Esophagus squamous epithelium (tissue), 5 donors: Measurements from ENCODE around the gene MAD1L1. TPM values are rescaled to one million over a fixed set of nuclear protein-coding genes. Genes with fewer than 3 reads are reported as not detected.

Experiments used
- DNase-seq: peaks from one replicate; lab custom pipeline; 2025; lab: John Stamatoyannopoulos, UW
- H3K27ac ChIP-seq, 4 donors: fragments of 200-600 bp; sonication (generic); one replicate each; pipeline ENCODE4 v1.5.1; 2016 to 2019; ENCODE audit warnings: mild to moderate bottlenecking in 1 of 4
- H3K27me3 ChIP-seq, 4 donors: fragments of 200-600 bp; sonication (generic); 1 replicate in 3 of 4; 2 replicates in 1 of 4; pipeline versions ENCODE4 v1.5.1 to v1.6.0; 2017 to 2021; ENCODE audit warnings: antibody characterized with exemption in 1 of 4
- H3K36me3 ChIP-seq, 3 donors: fragments of 200-600 bp; sonication (generic); one replicate each; pipeline ENCODE4 v1.5.1; 2016 to 2019
- H3K4me1 ChIP-seq, 3 donors: fragments of 200-600 bp; sonication (generic); one replicate each; pipeline ENCODE4 v1.5.1; 2017 to 2019
- H3K4me3 ChIP-seq, 4 donors: fragments of 200-600 bp; sonication (generic); 1 replicate in 3 of 4; 2 replicates in 1 of 4; pipeline ENCODE4 v1.5.1; 2016 to 2019; ENCODE audit warnings: mild to moderate bottlenecking in 2 of 4, moderate library complexity in 1 of 4
- H3K9me3 ChIP-seq, 3 donors: fragments of 200-600 bp; sonication (generic); one replicate each; pipeline ENCODE4 v1.5.1; 2016 to 2019
- CTCF ChIP-seq, 6 experiments: fragments of 450-650 bp in 4 of 6; fragments of 200-600 bp in 2 of 6; sonication (generic) in 2 of 6; IDR thresholded peaks; one replicate each; pipeline ENCODE4 v1.5.1; 2016 to 2019; ENCODE audit warnings: antibody characterized with exemption in 6 of 6, mild to moderate bottlenecking in 4 of 6, moderate library complexity in 4 of 6
- POLR2A ChIP-seq, 4 donors: fragments of 450-650 bp; IDR thresholded peaks; one replicate each; pipeline ENCODE4 v1.6.1; 2017; ENCODE audit warnings: antibody characterized with exemption in 4 of 4, mild to moderate bottlenecking in 4 of 4, moderate library complexity in 3 of 4
- WGBS, 2 donors: methylation state at CpG; one replicate each; pipeline ENCODE4 v1.1.5; 2018; 5-methylcytosine and 5-hydroxymethylcytosine counted together
- intact Hi-C: fragments of 100-400 bp; cut with DNase I; formaldehyde crosslinking; loops from one replicate; pipeline ENCODE4 v1.15.0; 2022
- total RNA-seq, 4 donors: library from RNA; depleted of rRNA; stranded (reverse); fragments of >200 nt; gene quantifications; one replicate each; pipeline ENCODE4 v1.1.0, GENCODE V29; 2016
- donor health status: DM: yes; HTN: yes; CAD: no.

MAD1L1 gene
- total RNA-seq, 4 donors from 2014 or later: 16.6 to 40.4 (median 30.2) TPM

- no peak for TF ChIP-seq CTCF (IDR thresholded peaks at IDR 0.05)
- TF ChIP-seq POLR2A (IDR thresholded peaks at IDR 0.05): no peak
- 86 to 87% methylated on average over 9 to 11 of the region's 11 CpGs for WGBS, 2 donors
- H3K4me3 ChIP-seq: no peak overlapping the region
- intact Hi-C loops: no loop called here
- DNase-seq: no peak
- H3K27ac ChIP-seq: no peak overlapping the region
- peaks cover 0 to 19% (median 0%) of the 10 kb centered on the region in 3 donors for H3K36me3 ChIP-seq
- no peaks in the 10 kb centered on the region for H3K4me1 ChIP-seq
- H3K9me3 ChIP-seq: no peaks in the 10 kb centered on the region
- no peaks in the 10 kb centered on the region for H3K27me3 ChIP-seq
Observed at GRCh38 chr7:2087744-2088143, 145.0 kb downstream of the MAD1L1 start.

GRCh38 chr7:2086229-2086628, 146.5 kb downstream of the MAD1L1 start:
- WGBS, 2 donors: 83 to 89% methylated on average over 9 to 12 of the region's 13 CpGs
- Histone ChIP-seq H3K4me3 (no peak overlapping the region), H3K27ac (no peak overlapping the region), H3K27me3 (no peaks in the 10 kb centered on the region), H3K36me3 (peaks cover 0 to 23% (median 0%) of the 10 kb centered on the region in 3 donors), H3K4me1 (no peaks in the 10 kb centered on the region), H3K9me3 (no peaks in the 10 kb centered on the region)
- no peak for TF ChIP-seq POLR2A (IDR thresholded peaks at IDR 0.05)
- TF ChIP-seq CTCF (IDR thresholded peaks at IDR 0.05): no peak
- intact Hi-C loops: no loop called here
- DNase-seq: no peak

DNA sequence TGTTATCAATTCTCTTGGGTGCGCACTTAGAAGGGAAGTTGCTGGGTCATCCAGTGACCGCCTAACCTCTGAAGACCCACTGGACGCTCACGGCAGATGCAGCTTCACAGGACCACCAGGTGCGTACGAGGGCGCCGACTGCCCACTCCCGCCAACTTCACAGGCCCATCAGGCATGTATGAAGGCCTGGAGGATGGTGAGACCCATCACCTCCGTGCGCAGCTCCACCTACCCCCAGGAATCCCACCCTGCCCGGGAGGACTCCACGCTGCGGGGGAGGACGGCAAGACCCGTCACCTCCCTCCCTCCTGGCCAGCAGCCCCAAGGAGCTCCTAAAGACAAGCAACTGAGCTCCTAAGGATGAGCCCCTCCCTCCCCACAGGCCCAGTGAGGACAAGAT, 146.9 kb downstream of the MAD1L1 start:
- Histone ChIP-seq H3K27me3 (no peaks in the 10 kb centered on the region), H3K9me3 (no peaks in the 10 kb centered on the region), H3K27ac (no peak overlapping the region), H3K4me3 (no peak overlapping the region), H3K36me3 (peaks cover 0 to 23% (median 0%) of the 10 kb centered on the region in 3 donors), H3K4me1 (no peaks in the 10 kb centered on the region)
- TF ChIP-seq POLR2A (IDR thresholded peaks at IDR 0.05) (no peak), CTCF (IDR thresholded peaks at IDR 0.05) (no peak)
- WGBS, 2 donors: 100% methylated on average over 2 to 4 of the region's 16 CpGs
- intact Hi-C loops: no loop called here
- no peak for DNase-seq

GRCh38 chr7:2084781-2085505, 147.8 kb downstream of the MAD1L1 start:
- Histone ChIP-seq H3K4me3 (no peak overlapping the region), H3K36me3 (peaks cover 0 to 23% (median 0%) of the 10 kb centered on the region in 3 donors), H3K4me1 (no peaks in the 10 kb centered on the region), H3K27me3 (no peaks in the 10 kb centered on the region), H3K9me3 (no peaks in the 10 kb centered on the region), H3K27ac (no peak overlapping the region)
- TF ChIP-seq POLR2A (IDR thresholded peaks at IDR 0.05): no peak
- TF ChIP-seq CTCF (IDR thresholded peaks at IDR 0.05): no peak
- 91 to 92% methylated on average over 21 to 25 of the region's 25 CpGs for WGBS, 2 donors
- no peak for DNase-seq
- intact Hi-C loops: no loop called here

DNA sequence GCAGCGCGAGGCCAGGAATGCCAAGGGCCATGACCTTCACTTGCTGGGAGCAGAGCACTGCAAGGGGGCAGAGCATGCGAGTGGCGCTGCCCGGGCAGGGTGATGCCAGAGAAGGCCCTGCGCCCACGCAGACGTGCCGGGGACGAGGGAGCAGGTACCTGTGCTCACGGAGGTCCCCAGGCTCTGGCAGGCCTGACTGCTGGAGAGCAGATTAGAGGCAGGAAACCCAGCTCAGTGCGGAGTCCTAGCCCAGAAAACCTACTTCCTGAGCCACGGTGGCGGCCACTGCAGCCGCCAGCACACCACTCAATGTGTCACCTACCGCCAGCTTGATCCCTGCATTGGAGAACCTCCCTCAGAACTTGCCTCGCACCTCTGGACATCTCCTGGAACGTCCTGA, 148.4 kb downstream of the MAD1L1 start:
- WGBS, 2 donors: 80 to 88% methylated on average over 1 to 16 of the region's 18 CpGs
- H3K27me3 ChIP-seq: no peaks in the 10 kb centered on the region
- no peak overlapping the region for H3K4me3 ChIP-seq
- TF ChIP-seq POLR2A (IDR thresholded peaks at IDR 0.05): no peak
- no peak for TF ChIP-seq CTCF (IDR thresholded peaks at IDR 0.05)
- peaks cover 0 to 23% (median 0%) of the 10 kb centered on the region in 3 donors for H3K36me3 ChIP-seq
- H3K9me3 ChIP-seq: no peaks in the 10 kb centered on the region
- no peak for DNase-seq
- H3K4me1 ChIP-seq: no peaks in the 10 kb centered on the region
- intact Hi-C loops: no loop called here
- no peak overlapping the region for H3K27ac ChIP-seq
